T-helper 2 cell (primary cell): ENCODE data around the gene PWWP2B.

Experiments used
- DNase-seq, 5 experiments: peaks; one replicate each; pipeline versions ENCODE4 v3.0.0 to v3.0.0-alpha.2; 2012 to 2022

The PWWP2B gene

DNA sequence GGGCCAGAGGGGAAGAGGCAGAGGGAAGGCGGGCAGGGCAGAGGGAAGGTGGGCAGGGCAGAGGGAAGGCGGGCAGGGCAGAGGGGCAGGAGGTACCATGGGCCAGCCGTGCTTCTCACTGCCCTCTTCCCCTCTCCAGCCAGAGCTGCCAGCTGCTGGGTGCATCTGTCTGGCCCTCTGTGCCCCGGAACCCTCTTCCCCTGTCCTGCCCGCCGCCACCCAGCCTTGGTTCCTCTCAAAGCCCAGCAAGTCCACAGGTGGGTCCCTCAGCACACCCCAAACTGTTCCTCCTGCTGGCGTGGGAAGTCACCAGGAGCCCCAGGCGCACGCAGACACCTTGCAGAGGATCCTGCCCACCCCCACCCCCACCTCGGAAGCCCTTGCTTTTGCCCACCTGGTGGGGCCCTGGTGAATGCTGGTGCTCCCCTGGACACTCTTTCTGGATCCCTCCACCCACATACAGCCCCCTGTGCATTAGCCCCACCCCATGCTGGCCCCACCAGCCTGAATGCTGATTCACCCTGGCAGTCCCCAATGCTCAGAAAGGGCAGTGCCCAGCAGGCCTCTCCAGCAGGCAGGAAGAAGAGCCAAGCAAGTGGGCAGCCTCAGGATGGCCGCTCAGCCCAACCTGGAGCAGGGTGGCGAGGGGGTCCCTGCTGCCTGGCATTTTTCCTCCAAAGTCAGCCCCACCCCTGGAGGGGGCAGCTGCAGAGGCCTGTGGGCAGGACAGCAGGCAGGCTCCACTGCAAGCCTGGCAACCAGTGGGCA is 1.9 kb upstream of the PWWP2B start:
- no peak for DNase-seq

DNA sequence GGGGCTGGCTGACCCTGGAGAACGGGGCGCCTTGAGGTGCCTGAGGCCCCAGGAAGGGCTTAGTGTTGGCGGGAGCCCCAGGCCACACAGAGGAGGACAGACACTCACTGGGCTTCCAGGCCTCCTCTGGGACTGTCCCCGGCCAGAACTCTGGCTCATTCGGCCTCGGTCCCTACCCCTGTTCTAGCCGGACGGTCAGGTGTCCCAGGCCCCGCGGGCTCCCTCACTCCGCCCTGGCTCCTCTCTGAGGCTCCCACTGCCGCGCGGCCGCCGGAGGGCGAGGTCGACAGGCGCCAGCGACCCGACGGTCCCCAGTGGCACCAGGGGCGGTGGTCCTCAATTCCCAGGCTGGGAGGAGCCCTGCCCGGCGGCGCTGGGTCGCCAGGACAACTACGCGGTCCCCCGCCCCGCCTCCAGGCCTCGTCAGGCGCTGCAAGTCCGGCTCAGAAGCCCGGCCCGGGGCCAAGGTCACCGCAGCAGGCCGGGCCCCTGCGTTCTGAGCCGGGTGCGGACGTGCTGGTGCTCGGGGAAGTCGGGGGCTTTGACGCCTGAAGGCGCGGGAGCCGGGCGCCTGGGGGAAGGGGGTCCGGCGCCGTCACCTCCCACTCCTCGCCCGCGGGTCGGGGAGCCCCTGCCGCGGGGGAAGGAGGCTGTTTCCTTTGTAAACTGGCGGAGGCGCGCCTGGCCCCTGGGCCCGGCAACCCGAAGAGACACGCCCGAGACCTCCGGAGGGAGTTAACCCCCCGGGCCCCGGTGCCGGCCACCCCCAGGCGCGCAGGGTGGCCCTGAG is 1.1 kb upstream of the PWWP2B start:
- peak in 1 of 5 experiments; percentile 18 for DNase-seq

DNA sequence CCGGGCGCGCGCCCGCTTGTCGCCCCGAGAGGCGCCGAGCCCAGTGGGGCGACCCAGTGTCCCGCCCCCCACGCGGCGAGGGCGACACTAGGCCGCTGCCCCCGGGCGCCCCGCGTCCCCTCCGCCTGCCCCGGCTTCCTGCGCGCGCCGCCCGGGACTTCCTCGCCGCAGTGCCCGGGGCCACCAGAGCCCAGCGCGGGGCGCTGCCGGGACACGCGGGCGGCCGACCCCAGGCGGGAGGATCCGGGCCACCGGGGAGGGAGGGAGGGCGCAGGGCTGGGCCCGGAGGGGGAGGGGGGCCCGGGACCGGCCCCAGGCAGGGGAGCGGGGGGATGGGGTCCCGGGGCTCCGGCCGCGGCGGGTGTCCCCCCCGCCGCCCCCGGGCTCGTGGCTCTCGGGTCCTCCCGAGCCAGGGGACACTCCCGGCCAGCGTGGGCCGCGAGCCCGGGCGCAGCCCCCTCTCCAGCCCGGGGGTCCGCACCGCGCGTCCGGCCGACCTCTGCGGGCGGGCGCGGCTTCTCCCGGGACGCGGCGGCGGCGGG is 435 bp upstream of the PWWP2B start:
- peak; percentile 33 to 72 (median 53) for DNase-seq

DNA sequence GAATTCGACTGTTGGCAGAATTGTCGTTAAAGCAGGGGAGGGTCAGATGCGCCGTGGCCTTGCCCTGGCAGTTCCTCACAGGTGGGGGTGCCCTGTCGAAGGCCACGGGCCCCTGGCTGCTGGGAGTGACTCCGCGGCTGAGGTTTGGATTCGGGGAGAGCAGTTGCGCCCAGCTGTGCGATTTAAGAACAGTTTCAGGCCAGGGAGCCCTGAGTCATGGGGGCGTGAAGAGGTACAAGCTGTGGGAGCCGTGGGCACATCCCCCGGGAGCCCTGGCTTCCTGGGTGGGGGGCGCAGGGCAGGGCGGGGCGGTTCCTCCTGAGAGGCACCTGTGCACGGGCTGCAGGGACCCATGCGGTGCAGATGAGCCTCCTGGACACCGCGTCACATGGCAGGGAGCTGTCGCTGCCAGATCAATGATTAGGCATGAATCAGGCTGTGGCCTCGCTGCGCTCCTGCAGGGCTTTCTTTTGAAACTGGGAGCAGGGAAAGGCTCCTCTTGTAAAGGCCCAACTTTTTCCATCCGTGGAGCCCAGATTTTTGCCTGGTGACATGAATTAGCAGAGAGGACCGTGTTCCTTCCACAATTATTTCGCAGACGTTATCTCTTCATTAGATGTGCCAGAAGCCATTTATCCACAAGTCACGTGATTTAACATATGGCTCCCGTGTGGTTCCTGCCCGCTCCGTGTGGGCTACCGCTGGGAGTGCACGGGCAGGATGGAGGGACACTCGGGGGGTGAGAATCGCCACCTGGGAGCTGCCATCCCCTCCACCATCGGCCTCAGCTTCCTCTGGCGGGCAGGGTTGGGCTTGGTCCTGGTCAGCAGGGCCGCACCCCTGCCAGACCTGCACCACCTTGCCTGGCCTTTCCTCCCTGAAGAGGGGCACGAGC is 918 bp downstream of the PWWP2B start:
- peak in 1 of 5 experiments; percentile 21 for DNase-seq

DNA sequence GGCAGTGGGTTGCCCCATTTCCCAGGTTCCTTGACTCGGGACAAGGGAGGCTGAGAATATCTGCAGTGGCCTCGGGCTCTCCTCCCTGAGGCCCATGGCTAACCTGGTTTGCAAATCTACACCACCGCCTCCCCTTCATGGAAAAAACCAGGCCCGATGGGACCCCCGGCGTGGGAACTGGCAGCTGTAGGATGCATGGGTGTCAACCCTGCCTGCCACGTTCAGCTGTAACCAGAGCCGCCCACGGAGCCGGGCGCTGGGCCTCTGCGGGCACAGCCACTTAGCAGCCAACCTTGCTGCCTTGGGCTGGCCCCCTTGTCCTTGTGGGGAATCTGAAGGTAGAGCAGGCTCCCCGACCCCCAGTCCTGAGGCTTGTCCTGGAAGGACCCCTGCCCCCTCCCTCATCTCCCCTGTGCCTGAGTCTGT is 1.6 kb downstream of the PWWP2B start:
- no peak for DNase-seq

DNA sequence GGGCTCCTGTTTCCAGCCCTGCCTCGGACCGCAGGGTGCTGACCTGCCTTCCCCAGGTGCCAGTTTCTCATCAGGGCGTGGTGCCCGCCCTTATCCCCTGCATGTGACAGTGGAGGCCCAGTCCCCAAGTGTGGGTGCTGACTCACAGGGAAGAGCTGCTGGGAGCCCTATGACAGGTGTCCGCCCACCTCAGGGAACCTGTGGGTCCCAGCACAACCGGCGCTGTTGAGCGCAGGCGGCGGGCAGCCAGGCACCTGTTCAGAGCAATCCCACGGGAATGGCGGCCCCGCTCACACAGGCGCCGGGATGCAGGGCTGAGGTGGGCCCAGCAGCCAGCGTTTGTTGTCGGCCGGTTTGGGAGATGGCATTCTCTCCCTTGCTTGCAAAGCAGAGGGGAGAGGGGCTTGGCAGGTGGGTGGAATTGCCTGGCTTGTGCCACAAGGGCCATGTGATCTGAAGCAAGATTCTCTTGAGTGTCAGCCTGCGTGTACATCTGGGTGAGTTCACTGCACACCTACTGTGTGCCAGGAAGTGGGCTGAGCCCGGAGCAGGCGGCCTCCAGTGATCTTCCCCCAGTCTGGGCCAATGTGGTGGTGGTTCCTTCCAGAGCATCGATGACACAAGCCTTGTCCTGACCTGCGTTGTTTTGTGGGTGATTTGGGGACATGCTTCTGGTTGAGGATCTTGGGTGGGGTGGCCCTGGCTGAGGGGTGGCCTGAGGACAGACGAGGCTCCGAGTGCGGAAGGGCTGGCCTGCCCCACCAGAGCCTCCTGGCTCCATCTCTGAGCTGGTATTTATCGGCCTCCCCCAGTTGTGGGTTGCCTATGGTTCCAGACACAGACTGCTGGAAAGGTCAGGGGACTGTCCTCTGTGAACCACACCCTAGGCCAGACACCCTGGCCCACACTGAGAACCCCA is 2.4 kb downstream of the PWWP2B start:
- DNase-seq: no peak

DNA sequence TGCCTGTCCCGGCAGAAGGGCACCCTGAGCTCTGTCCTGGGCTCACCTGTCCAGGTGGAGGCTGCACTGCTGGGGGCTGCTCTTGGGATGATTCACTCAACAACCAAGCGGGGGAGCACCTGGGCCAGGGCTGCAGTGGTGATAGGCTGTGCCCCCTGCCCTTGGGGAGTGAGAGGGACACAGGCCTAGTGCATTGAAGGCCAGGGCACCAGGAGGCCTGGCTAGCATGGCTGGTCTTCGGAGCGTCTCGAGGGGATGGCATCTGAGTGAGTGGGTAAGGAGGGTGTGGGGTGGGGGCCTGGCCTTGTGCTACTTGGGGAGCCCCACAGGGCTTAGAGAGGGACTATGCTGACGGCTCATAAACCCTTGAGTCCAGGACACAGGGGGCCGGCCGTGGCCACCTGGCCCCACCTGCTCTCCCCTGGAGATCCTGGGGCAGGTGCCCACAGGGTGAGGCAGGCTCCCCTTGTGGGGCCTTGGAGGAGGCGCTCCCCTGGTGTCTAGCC is 3.1 kb downstream of the PWWP2B start:
- DNase-seq: peak in 1 of 5 experiments; percentile 3

DNA sequence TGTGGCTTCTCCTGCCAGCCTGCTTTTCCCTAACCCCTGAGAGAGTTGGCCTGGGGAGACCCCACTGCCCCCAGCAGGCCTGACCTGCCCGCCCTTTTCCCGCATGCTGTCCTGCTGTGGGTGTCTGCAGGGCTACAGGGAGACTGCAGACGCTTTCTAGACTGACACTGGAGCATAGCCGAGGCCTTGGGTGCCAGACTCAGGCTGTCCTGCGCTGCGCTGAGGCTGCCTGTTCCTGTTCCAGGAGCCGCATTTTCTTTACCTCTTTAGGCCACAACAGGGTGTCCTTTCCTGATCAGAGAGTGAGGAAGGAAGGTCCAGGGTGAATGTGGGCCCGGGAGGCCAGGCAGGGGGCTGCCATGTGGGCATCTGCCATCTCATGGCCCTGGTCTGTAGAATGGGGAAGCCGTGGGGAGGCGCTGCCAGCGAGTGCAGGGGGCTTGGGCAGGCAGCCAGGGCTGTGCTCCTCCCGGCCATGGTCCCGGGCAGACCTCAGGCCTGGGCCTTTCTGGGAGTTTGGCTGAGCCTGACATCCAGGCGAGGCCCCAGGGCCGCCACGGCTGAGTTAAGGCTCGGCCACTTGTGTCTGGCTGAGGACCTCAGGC is 3.6 kb downstream of the PWWP2B start:
- DNase-seq: no peak

DNA sequence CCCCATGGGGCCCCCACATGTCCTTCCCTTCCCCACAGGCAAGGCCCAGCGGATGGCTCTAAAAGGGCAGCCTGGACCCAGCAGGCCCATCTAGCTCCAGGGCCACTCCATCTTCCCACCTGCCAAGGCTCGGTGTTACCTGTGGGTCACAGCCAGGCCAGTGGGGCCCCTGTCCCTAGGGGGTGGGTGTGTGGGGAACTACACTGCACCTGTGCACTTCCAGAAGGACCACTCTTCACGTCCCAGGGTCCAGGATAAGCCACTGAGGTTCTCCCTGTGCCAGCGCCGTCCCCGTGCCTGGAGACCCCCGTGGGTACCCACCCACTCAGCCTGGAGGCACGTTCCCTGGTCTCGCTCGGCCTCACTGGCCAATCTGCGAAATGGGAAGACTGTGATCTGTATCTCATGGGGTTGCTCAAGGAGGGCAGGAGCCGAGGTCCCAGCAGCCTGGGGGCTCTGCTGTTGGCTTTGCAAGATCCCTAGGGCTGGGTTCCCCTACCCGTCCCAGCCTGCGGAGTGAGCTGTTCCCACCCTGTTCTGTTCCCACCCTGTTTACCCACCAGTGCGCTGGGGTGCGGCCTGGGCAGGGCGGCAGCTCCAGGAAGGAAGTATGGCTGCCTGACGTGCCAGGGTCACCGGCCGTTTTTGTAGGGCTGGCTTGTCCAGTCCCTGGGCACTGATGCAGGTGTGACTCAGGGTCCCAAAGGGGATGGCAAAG is 4.6 kb downstream of the PWWP2B start:
- DNase-seq: no peak

DNA sequence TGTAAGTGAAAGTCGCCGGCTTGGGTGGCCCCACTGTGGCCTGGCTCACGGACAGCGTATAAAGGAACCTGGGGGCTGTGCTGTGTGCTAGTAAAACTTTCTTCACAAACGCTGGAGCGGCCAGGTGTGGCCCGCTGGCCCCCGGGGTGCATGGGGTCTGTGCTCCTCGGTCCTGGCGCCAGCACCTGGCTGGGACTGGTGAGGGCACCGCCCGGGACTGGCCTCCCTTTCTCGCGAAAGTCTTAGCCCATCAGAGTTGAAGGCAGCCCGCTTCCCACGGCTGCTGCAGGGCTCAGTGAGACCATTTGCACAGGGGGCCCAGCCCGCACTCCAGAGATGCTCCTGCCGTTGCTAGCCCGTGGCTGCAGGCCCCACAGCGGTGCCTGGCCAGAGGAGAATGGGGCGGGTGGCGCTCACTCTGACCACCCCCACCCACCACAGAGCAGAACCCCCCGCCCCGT is 5.8 kb downstream of the PWWP2B start:
- DNase-seq: no peak

DNA sequence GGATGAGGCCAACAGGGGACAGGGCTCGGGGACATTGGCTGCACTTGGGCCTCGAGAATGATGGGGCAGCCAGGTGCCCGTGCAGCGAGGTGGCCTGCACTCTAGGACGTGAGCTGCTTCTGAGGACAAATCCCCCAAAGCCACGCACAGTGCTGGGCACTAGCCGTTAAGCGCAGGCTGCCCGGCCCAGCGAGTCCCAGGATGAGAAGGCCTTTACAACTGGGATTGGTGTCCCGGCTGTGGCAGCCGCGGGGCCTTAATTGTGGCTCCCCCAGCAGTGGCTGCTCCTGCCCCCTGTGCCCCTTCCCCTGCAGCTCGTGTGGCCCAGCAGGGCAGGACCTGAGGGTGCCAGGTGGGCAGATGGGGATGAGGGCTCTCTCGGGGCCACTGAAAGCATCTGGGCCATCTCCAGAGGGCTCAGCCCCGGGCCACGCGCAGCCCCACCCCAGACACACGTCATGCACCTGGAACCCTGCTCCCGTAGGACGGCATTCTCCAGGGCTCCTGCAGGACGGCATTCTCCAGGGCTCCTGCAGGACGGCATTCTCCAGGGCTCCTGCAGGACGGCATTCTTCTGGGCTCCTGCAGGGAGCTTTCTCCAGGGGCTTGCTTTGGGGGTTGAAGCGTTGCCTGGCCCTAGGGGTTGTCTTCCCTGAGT is 6.6 kb downstream of the PWWP2B start:
- no peak for DNase-seq

DNA sequence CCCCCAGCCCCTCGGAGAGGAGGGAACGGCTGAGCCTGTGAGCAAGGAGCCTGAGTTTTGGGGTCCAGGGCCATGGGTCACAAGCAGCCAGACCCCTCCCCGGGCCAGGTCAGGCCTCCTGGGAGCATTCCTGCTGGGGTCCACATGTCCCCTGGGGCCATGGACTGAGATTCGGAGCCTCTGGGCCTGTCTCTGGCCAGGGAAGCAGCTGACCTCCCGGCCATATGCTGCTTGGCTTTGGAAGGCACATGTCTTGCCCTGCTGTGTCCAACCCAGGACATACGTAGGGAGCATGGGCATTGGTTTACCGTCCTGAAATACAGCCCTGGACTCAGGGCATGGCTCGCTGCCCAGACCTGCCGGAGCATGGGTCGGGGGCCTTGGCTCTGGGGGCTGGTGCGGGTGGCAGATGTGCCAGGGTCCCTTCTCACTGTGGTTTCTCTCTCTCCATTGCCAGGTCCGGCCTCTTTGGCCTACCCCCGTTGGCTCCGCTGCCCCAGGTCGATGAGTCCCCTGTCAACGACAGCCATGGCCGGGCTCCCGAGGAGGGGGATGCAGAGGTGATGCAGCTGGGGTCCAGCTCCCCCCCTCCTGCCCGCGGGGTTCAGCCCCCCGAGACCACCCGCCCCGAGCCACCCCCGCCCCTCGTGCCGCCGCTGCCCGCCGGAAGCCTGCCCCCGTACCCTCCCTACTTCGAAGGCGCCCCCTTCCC is 7.3 kb downstream of the PWWP2B start:
- no peak for DNase-seq

DNA sequence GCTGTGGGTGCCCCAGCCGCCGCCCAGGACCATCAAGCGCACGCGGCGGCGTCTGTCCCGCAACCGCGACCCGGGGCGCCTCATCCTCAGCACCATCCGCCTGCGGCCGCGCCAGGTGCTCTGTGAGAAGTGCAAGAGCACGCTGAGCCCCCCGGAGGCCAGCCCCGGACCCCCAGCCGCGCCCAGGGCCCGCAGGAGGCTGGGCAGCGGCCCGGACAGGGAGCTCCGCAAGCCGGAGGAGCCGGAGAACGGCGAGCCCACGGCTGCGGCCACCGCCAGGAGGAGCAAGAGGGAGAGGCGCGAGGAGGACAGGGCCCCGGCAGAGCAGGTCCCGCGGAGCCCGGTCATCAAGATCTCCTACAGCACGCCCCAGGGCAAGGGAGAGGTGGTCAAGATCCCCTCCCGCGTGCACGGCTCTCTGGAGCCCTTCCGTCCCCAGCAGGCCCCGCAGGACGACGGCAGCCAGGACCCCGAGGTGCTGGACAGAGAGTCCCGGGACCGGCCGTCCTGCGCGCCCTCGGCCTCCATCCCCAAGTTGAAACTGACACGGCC is 8.0 kb downstream of the PWWP2B start:
- no peak for DNase-seq

DNA sequence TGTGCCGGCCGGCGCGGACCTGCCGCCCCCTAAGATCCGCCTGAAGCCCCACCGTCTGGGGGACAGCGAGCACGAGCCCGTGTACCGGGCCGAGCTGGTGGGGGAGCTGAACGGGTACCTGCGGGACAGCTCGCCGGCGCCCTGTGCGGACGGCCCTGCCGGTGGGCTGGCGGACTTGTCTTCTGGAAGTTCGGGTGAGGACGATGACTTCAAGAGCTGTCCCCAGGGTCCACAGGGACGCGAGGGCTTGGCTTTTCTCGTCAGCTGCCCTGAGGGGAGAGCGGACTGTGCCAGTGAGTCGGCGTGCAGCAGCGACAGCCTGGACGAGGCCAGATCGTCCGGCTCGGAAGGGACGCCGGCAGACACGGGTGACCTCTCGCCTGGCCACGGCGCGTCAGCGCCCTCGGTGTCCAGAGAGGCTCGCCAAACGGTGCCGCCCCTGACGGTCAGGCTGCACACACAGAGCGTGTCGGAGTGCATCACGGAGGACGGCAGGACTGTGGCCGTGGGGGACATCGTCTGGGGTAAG is 8.5 kb downstream of the PWWP2B start:
- no peak for DNase-seq

DNA sequence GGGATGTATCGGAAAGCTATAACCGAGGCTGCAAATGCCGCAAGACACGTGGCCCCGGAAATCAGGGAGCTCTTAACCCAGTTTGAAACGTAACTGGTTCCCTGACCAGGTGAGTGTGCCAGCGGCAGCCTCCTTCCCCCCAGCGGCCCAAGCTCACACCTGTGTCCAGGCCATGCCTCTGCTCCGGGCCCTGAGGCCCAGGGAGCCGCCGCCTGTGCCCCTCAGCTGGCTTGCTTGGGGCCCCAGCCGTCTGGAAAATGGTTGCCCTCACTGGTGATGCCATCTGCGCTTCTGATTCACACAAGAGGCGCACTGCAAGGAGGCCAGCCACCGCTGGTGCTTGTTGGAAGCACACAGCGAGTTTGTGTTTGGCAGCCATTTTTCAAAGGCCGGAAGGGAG is 9.2 kb downstream of the PWWP2B start:
- DNase-seq: no peak

DNA sequence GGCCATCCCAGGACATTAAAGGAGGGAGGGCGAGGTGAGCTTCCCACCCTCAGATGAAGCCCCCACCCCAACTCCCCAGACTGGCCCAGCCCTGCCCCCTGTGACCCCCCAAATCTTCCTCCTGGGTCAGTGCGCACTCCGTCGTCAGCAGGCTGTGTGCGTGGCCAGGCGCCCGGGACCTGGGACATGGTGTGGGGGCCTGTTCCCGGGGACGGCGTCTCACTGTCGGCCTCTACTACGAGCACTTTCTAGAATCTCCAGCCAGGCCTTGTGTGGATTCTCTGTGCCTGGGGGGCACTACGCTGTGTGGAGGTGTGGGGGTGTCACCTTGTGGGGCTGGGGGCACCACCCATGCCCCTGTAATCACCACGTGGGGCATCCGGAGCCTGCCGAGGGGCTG is 9.8 kb downstream of the PWWP2B start:
- no peak for DNase-seq

DNA sequence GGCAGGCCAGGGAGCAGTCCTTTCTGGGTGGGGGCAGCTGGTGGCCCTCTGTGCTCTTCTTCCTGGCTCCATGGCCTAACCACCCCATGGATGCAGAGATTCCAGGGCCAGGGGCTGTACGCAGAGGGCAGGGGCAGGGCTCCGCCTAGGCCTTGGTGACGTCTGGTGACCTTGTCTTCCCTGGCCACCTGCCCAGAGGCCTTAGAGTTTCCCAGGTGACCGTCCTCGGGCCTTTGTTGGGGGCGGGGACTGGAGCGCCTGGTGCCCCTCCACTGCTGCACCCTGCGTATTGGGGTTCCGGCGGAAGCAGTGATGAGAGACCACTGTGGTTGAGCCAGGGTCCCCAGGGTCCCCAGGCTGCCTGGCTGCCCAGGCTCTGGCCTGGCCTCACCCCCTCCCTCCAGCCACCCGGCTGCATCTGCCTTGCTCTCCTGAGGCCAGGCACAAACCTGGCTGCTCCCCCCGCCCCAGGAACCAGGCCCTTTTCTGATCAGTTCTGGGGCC is 10.3 kb downstream of the PWWP2B start:
- DNase-seq: no peak

DNA sequence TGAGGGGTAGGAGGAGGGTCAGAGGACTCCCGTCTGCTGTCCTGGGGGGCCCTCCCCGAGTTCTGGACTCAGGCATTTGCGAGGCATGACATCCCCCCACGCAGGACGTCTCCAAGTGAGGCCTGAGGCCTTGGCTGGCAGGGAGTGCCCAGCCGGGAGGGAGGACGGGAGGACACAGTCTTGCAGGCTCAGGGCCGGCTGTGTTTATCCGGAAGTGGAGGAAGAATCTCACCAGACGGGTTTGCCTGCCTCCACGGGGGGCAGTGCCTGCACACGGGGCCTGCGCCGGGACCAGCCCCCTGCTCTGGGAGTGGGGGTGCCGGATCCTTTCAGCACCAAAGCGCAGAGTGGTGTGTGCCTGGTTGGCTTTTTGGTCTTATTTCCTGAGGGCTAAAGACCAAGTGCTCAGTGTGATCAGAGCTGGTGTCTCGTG is 10.9 kb downstream of the PWWP2B start:
- no peak for DNase-seq
